Activated CD4-positive, alpha-beta T cell treated with anti-CD3 and anti-CD28 coated beads, Interleukin-2, Interleukin-4, amounts not matched to agents 100 ng/mL and 50 ng/mL, durations not matched to agents 16 hours and 8 hours (primary cell): ENCODE data around the gene WASHC3.
"Not testable (repeated sequence)": the region's sequence is repeated elsewhere in the genome, so short reads cannot be mapped to it uniquely, and the experiment has no call there.

Experiments
- DNase-seq: peaks from one replicate; pipeline ENCODE4 v3.0.0-alpha.2; 2020; ENCODE audit warnings: low spot score

WASHC3 gene, protein sequence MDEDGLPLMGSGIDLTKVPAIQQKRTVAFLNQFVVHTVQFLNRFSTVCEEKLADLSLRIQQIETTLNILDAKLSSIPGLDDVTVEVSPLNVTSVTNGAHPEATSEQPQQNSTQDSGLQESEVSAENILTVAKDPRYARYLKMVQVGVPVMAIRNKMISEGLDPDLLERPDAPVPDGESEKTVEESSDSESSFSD

DNA sequence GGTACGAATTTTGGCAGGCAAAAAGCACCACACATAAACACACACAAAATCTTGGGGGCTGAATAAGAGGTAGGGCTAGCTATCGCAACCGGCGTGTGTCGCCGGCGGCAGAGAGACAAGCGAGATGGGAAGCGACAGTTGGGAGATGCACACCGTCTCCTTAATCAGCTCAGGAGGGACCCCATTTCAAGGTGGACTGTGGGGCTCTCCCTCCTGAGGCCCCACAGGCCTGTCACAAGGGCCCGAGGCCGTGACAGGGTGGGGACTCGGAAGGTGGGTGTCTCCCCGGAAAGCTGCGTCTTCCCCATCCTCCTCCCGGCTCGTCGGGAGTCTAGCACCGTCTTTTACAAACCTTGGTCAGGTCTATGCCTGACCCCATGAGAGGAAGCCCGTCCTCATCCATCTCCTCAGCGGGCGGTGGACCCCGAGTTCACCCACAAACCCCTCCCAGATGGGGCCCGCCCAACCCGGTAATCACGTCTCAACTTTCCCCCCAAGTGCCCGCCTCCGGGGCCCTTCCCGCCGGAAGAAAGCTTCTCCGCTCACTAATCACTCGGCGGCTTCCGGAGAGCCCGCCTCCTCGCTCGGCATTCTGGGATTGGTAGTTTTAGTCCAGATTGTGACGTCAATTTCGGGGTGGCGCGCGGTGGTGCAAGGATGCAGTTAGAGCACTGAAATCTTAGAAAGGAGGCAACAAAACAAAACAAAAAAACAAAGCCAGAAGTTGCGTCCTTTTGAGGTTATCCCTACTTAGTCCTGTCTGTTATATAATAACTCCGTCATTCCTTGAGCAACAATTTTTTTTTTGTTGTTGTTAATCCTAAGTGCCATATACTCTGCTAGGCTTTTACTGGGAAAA, at the start of gene WASHC3:
TSS of gene WASHC3 (minus strand) at position 432 of the 859 bp plus-strand sequence. CDS start at position 403, 29 bp downstream.
- peak; percentile 96 for DNase-seq

- no peak for DNase-seq
Measured at GRCh38 chr12:102110782-102111181, 49.0 kb upstream of the WASHC3 start.

- DNase-seq = no peak
Measured at GRCh38 chr12:102107970-102108369, 46.2 kb upstream of the WASHC3 start.

DNA sequence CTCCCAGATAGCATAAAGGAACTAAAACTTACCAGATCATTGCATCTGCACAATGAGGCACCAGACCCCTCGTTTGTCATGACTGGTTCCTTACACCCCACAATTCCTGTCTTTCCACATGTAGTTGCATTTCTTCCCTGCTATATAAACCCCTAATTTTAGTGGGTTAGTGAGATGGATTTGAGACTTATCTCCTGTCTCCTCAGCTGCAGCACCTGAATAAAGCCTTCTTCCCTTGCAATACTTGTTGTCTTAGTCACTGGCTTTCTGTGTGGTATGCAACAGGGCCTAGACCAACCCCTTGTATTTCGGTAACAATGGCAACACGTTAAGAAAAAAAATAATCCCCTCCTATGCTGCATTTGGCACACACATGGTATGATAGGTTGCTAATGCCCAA, 45.1 kb upstream of the WASHC3 start:
- no peak for DNase-seq

DNA sequence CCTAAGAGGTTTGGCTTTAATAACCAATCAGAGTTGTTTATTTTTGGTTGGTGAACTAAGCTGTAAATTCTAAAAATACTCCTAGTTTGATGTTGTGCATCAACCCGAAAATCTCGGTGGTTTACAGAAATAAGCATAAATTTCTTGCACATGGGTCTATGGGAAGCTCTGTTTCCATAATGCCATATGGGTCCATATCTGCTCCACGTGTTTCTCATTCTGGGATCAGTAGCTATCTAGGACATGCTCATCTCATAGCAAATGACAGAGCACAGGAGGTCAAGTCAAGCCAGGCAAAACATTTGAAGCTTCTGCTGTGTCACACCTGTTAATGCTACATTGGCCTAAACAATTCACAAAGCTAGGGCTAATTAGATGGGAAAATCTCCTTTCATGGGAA, 35.1 kb upstream of the WASHC3 start:
- DNase-seq = no peak

DNA sequence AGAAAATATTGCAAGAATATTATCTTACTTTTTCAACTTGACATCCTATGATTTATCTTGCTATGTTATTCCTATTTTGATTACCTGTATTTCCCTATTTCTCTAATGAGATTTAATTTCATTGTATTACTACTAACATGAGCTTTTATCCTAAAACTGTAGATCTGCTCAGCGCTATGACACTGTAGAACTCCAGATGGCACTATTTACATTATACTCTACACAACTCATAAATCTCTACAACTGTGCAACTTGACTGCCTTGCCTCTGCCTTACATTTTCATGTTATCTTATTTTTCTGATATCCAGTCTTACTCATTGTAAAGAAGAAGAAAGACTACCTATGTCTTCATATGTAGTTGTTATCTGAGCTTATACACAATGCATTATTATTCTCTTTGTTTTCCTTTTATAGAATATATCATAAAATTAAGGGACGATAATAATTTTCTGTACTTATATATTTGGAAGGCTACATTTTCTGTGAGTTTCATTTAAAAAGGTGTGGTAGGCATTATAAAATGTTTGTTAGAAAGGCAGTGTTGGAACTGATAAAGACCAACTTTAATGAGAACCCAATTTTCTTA, 34.0 kb upstream of the WASHC3 start:
- DNase-seq = peak; percentile 33

DNA sequence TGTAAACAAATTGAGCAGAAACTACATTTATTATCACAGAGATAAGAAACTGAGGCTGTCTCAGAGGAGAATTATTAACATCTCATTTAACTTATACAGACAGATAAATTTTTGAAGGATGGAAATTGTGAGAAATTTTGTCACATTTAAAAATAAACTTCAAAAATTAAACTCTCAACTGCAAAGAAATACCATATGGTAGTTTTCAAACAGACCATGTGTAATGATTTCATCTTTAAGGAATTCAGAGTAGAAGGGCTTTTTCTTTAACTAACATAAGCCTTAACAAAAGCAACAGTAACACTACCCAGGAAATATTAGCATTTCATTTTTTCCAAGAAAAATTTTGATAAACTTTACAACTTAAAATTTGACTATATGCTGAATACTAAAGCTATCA, 31.5 kb upstream of the WASHC3 start:
- DNase-seq = no peak

DNA sequence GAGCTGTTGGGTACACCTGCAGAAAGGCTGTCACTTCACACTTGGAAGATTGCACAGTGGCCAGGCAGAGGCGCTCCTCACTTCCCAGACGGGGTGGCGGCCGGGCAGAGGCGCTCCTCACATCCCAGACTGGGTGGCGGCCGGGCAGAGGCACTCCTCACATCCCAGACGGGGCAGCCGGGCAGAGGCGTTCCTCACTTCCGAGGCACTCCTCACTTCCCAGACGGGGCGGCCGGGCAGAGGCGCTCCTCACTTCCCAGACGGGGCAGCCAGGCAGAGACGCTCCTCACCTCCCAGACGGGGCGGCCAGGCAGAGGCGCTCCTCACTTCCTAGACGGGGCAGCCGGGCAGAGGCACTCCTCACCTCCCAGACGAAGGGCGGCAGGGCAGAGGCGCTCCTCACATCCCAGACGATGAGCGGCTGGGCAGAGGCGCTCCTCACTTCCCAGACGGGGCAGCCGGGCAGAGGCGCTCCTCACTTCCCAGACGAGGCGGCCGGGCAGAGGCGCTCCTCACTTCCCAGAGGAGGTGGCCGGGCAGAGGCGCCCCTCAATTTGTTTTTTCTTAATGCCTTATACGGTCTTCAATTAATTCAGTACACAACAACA, 27.5 kb upstream of the WASHC3 start:
- not testable (repeated sequence) for DNase-seq

DNA sequence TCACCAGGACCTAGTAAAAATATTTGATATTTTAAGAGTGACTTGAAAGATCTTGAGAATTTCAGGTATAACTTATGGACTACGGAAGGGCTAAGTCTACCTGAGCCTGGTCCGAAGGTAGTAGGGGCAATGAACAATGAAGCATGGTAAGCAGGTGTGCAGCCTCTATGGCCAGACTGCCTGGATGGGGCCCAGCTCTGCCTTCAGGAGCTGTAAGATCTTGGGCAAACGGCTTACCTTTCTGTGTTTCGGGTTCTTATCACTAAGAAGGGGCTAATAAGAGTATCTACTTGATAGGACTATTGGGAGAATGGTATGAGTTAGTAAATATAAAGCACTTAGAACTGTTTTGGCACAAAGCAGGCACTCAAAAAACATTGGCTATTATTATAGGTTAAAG, 19.1 kb upstream of the WASHC3 start:
- no peak for DNase-seq

DNA sequence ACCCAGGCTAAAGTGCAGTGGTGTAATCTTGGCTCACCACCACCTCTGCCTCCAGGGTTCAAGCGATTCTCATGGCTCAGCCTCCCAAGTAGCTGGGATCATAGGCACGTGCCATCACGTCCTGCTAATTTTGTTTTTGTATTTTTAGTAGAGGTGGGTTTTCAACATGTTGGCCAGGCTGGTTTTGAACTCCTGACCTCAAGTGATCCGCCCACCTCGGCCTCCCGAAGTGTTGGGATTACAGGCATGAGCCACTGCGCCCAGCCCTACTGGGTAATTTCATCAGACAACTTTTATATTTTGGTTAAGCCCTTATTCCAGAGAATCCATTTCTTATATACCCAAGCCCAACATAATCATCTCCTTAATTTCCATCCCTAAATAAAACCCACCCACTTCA, 10.3 kb upstream of the WASHC3 start:
- DNase-seq = not testable (repeated sequence)

DNA sequence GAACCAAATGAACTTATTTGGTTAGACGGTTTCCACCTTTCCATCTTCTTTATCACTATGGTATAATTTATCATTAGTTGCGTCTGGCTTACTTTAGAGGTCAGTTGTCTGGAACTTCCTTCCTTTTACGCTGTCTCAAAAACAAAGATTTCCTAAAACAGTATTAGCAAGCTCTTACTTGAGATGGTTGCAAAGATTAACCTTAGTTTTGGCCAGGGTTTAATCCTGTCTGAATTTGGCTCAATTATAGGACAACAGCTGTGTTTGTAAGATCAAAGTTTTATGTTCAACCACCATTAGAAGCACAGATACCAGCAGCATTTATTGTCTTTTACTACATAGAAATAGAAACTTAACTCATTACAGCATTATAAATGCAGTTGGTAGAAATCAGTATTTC, 7.9 kb upstream of the WASHC3 start:
- DNase-seq = no peak

DNA sequence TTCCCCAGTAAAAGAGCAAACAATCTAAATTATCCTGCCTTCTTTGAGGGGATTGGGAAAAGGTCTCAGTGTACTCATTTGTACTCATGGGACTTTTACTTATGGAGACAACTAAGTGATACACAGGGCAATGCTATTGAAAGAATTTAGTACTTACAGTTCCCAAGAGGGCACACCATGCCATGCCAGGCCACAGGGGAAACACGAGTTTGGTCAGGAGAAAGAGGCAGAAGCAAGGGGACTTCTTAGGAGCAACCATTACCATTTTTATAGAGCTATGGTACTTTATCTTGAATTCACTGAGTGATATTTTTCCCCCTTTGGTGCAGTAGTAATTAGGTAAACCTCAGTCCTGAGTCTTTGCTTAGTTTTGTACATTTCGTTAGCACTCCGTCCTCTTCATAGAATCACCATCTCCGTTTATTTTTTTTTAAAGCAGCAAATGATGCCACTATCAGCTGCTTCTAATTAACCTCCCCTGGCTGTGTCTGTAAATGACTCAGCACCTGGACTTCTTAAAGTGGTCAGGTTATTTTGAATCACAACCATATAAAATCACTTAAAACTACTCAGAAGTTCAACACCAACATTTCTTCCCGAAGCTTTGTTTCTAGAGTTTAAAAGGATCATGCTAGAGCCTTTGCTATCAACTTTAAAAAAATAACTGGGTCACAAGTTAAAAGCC, 5.9 kb upstream of the WASHC3 start:
- no peak for DNase-seq

GRCh38 chr12:102064476-102064875, 2.7 kb upstream of the WASHC3 start:
- no peak for DNase-seq

DNA sequence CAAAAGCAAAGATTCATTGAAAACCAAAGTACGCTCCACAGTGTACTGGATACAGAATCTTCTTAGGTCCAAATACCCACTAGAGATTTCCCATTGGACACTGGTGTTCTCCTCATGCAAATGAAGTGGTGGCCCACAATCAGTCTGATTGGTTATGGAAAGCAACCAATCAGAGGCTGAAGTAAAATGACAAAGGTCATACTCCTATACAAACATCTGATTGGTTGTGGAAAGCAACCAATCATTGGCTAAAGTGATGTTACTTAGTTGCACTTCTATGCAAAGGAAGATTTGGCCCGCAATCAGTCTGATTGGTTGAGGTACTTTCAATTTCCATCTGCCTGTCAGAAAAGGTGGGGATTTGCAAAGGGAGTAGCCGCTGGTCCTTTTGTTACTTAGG, 1.3 kb upstream of the WASHC3 start:
- DNase-seq = no peak

DNA sequence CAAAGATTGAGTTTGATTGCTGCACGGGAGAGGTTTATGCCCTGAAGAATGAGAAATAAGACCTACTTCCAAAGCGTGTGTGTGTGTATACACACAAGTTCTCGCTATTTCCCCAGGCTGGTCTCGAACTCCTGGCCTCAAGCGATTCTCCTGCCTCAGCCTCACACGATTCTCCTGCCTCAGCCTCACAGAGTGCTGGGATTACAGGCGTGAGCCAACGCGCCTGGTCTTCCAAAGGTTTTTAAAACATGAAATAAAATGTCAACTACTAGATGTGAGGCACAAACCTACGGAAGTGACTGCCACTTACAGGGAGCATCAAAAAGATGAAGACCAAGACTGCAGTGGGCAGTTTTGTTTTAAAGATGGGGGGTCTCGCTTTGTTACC, 622 bp upstream of the WASHC3 start:
- DNase-seq = no peak

DNA sequence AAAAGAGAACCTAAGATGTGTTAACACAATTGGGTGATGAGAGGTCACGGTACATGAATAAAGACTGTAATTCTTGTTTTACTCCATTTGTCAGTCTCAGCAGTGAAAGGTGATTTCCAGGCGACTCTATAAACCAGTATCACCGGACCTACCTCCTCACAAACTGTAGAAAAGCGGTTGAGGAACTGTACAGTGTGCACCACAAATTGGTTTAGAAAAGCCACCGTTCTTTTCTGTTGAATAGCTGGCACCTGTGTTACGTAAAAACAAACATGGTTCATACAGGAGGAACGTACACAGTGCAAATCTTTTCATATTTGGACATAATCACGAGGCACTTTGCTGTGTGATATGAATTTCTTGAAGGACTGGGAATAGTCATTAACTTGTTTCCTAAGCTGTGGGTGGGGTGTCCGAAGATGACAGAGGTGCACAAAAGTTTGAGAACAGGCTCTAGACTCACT, 663 bp downstream of the WASHC3 start:
- peak; percentile 62 for DNase-seq

- peak; percentile 69 for DNase-seq
Measured at GRCh38 chr12:102059343-102059742, 2.4 kb downstream of the WASHC3 start.

GRCh38 chr12:102054345-102054744, 7.4 kb downstream of the WASHC3 start:
- DNase-seq = no peak

- no peak for DNase-seq
Measured at GRCh38 chr12:102053062-102053349, 8.8 kb downstream of the WASHC3 start.

DNA sequence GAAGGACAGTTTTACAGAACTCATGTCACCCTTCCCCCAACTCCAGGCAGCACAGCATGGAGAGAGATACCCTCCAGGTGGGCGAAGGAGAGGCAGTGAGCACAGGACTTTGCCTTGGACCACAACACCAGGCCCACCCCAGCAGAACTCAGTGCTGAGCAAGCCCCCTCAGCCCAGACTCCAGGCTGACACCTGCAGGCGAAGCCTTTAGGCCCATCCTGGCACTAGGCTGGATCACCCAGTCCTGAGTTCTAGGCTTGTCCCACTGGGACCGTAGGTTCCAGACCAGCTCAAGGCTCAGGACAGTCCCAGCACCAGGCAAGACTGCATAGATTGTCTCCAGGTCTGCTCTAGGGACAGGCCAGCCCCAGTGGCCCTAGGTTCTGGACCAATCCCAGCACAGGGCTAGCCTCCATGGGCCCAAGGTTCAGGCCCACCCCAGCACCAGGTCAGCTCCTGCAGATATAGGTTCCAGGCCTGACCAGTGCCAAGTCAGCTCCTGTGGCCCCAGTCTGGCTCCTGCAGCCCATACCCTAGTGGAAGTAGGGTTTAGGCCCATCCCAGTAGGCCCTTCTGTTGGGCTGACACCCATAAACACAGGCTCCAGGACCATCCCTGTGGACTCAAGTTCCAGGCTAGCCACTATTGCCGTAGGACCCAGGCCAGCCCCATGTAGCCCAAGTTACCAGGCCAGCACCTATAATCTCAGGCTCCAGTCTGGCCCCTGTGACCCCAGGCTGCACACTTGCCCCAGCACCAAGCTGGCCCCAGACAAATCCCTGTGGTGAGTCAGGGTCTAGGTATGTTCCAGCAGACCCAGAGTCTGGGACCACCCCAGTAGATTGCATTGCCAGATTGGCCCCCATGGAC, 9.4 kb downstream of the WASHC3 start:
- DNase-seq = no peak

DNA sequence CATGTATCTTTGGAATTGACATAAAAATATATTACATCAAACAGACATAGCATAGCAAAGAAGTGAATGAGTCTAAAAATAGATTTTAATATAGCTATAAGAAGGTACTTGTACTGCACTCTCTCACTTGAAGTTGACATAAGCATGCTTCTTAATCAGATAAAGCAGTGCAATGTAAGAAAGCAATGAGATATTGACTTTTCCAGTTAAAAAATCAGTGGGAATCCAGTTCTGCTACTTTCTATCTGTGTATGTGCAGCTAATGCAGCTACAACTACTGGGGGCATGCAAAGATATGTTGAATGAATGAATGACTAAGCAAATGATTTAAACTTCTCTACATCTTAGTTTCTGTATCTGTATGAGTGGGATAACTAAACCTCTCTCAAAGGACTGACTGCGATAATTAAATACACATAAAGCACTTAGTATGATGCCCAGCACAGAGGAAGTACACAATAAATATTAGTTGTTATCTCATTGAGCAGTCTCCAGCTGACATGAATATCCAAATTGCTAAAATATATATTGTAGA, 10.3 kb downstream of the WASHC3 start:
- DNase-seq = no peak
